Pancreas (tissue), 10 donors: ENCODE results near the gene FH. TPM values are rescaled to one million over a fixed set of nuclear protein-coding genes. Genes with fewer than 3 reads are reported as not detected.

Experiments used
- ATAC-seq, 4 donors: fragments of 200-7000 bp; cut with Tn5 transposase; one replicate each; pipeline versions ENCODE4 v1.8.0 to v1.9.1; 2020; ENCODE audit warnings: mild to moderate bottlenecking in 4 of 4, moderate library complexity in 4 of 4
- DNase-seq, 6 donors: peaks; one replicate each; pipeline ENCODE4 v3.0.0-alpha.2; 2020
- FAIRE-seq: peaks from 2 replicates; lab custom pipeline; 2012; peaks lifted over from hg19 to GRCh38; lab: Jason Lieb, UNC
- H3K27ac ChIP-seq, 4 donors: fragments of 200-600 bp; sonication (generic); 1 replicate in 3 of 4; 2 replicates in 1 of 4; pipeline versions ENCODE4 v1.5.0 to v1.8.0; 2020
- H3K27me3 ChIP-seq, 4 donors: fragments of 200-600 bp; one replicate each; pipeline ENCODE4 v1.8.0; 2021
- H3K36me3 ChIP-seq, 3 donors: fragments of 200-600 bp; sonication (generic) in 1 of 3; one replicate each; pipeline versions ENCODE4 v1.5.0 to v1.8.0; 2020 to 2021
- H3K4me1 ChIP-seq, 3 donors: fragments of 200-600 bp; one replicate each; pipeline ENCODE4 v1.8.0; 2021
- H3K4me3 ChIP-seq, 4 donors: fragments of 200-600 bp; sonication (generic) in 2 of 4; one replicate each; pipeline versions ENCODE4 v1.5.0 to v1.8.0; 2020 to 2021
- H3K9me3 ChIP-seq, 4 donors: fragments of 200-600 bp; one replicate each; pipeline ENCODE4 v1.8.0; 2021
- WGBS, 2 donors: extraction: QIAGEN DNeasy Blood & Tissue Kit; methylation state at CpG; one replicate each; pipeline ENCODE4 v1.1.7; 2013; 5-methylcytosine and 5-hydroxymethylcytosine counted together
- intact Hi-C, 3 donors: fragments of 100-400 bp; cut with DNase I; formaldehyde crosslinking; loops; one replicate each; pipeline versions ENCODE4 v1.11.1 to v1.14.2; 2022
- polyA plus RNA-seq, 2 donors: library from polyadenylated mRNA; stranded (reverse); fragments of 200-250 nt; gene quantifications; one replicate each; pipeline ENCODE4 v1.2.3, GENCODE V29; 2013
- total RNA-seq, 6 donors: library from RNA; stranded (reverse); fragmentation: NEBNext Ultra II Directional in 4 of 6; extraction: Animal tissue kit (Norgen Biotek cat#: 25700) in 4 of 6; gene quantifications; one replicate each; pipeline versions ENCODE4 v1.2.1 to v1.2.4, GENCODE V29; 2021 to 2023
- TF ChIP-seq, protein P1 (sequence below), 4 donors: fragments of 200-600 bp; sonication (generic) in 3 of 4; IDR thresholded peaks; one replicate each; pipeline versions ENCODE4 v1.5.0 to v1.8.0; 2021; ENCODE audit warnings: antibody characterized with exemption in 4 of 4
- donor health status: healthy with polysubstance abuse.
- donor health status: DM: no; HTN: no; CAD: no; lungs with moderate emphysema.
- donor health status: DM: no; HTN: no; CAD: no.
- donor health status: control.
- donor health status: control.
- donor health status: Bipolar disorder and iron deficiency.
- donor health status: DM: yes; HTN: yes; CAD: no.
- donor health status: DM: no; HTN: no; CAD: no.
- donor health status: DM: no; HTN: no; CAD: no.
- donor health status: DM: yes; HTN: yes; CAD: no.

Gene FH
- total and polyA plus RNA-seq, 8 donors: 15.1 to 33.5 (median 23.3) TPM

DNA sequence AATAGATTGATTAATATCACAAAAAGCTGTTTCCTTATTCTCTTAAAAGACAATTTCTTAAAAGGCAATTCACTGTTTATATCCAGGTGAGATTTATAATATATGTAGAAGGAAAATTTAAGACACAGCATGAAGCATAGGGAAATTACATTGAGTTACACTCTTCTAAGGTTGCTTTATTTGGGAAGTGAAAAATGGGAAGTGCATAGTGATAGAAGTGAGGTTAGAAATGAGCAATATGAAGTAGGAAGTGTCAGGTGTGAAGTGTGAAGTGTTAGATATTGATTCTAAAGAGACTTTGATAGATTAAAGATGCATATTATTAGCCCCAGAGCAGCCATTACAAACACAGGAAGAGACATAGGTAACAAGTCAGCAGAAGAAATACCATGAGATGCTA is 40.3 kb downstream of the FH start:
- TF ChIP-seq, protein P1, sequence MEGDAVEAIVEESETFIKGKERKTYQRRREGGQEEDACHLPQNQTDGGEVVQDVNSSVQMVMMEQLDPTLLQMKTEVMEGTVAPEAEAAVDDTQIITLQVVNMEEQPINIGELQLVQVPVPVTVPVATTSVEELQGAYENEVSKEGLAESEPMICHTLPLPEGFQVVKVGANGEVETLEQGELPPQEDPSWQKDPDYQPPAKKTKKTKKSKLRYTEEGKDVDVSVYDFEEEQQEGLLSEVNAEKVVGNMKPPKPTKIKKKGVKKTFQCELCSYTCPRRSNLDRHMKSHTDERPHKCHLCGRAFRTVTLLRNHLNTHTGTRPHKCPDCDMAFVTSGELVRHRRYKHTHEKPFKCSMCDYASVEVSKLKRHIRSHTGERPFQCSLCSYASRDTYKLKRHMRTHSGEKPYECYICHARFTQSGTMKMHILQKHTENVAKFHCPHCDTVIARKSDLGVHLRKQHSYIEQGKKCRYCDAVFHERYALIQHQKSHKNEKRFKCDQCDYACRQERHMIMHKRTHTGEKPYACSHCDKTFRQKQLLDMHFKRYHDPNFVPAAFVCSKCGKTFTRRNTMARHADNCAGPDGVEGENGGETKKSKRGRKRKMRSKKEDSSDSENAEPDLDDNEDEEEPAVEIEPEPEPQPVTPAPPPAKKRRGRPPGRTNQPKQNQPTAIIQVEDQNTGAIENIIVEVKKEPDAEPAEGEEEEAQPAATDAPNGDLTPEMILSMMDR (IDR thresholded peaks at IDR 0.05): no peak
- Histone ChIP-seq H3K4me1 (no peaks in the 10 kb centered on the region), H3K9me3 (no peaks in the 10 kb centered on the region), H3K36me3 (no peaks in the 10 kb centered on the region), H3K4me3 (no peak overlapping the region), H3K27ac (no peak overlapping the region), H3K27me3 (no peaks in the 10 kb centered on the region)
- DNase-seq: no peak
- ATAC-seq: no peak
- intact Hi-C loops: no loop called here
- FAIRE-seq: no peak

DNA sequence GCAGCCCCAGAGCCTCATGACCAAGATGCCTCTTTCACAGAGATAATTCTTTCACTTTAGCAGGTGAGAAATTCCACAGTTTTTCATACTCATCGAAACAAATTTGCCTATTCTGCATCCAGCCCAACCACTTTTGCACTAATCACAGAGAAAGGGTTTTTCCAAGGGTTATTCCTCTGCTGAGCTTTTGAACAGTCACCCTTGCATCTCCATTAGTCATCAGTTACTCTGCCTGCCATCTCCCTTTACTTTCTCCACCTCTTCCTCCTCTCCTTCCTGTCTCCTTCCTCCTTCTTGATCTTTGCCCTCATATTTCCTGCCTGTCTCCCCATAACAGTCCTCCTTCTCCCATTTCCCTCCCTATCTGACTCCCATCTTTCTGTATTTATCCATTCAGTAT is 43.9 kb downstream of the FH start:
- TF ChIP-seq, protein P1 (IDR thresholded peaks at IDR 0.05): no peak
- H3K27me3 ChIP-seq: no peaks in the 10 kb centered on the region
- 66 to 69% methylated on average over 1 of the region's 1 CpG for WGBS, 2 donors
- no peak overlapping the region for H3K4me3 ChIP-seq
- no peaks in the 10 kb centered on the region for H3K9me3 ChIP-seq
- ATAC-seq: no peak
- intact Hi-C loops: no loop called here
- H3K4me1 ChIP-seq: no peaks in the 10 kb centered on the region
- no peaks in the 10 kb centered on the region for H3K36me3 ChIP-seq
- FAIRE-seq: no peak
- no peak overlapping the region for H3K27ac ChIP-seq
- no peak for DNase-seq

DNA sequence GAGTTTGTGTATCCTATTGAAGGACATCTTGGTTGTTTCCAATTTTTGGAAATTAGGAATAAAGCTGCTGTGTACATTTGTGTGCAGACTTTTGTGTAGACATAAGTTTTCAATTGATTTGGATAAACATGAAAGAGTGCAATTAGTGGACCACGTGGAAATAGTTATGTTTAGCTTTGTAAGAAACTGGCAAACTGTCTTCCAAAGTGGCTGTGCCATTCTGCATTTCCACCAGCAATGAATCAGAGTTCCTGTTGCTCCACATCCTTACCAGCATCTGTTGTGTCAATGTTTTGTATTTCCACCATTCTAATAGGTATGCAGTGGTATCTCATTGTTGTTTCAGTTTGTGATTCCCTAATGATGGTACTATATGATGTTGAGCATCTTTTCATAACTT is 46.5 kb downstream of the FH start:
- ATAC-seq (no peak), FAIRE-seq (no peak), DNase-seq (no peak)
- TF ChIP-seq, protein P1 (IDR thresholded peaks at IDR 0.05): no peak
- Histone ChIP-seq H3K9me3 (no peaks in the 10 kb centered on the region), H3K4me1 (no peaks in the 10 kb centered on the region), H3K36me3 (no peaks in the 10 kb centered on the region), H3K27me3 (no peaks in the 10 kb centered on the region), H3K4me3 (no peak overlapping the region), H3K27ac (no peak overlapping the region)
- 19 to 40% methylated on average over 1 of the region's 1 CpG for WGBS, 2 donors
- intact Hi-C loops: no loop called here

DNA sequence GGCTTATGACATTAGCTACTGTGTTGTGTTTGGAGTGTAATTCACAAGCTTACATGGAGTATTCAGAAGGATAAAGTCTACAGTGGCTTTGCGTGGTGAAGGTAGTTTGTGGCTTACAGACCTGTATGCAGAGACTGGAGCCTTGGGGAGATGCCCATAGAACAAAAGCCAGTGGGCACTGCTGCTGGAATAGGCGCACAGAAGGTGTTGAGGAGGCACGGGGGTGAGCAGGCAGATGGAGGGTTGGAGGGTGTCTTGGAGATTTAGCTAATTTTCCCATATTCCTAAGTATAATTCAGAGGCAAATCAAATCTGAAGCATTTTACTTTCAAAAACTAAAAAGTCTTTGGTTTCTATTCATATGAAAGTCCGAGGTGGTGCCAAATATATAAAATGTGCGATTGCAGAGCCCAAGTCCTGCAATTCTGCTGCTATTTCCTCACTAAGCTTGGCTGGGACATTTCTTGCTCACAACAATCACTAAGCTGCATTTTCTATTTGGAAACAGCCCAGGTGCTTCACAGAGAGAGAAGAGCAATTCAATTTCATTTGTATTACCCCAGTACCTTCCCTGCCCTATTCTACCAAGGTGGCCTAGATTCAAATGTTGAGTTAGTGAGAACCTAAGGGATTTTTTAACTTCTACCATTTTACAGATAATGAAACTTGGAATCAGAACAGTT is 48.5 kb downstream of the FH start:
- no peak for FAIRE-seq
- no peak for ATAC-seq
- Histone ChIP-seq H3K9me3 (no peaks in the 10 kb centered on the region), H3K4me1 (no peaks in the 10 kb centered on the region), H3K27ac (no peak overlapping the region), H3K4me3 (no peak overlapping the region), H3K27me3 (no peaks in the 10 kb centered on the region), H3K36me3 (no peaks in the 10 kb centered on the region)
- TF ChIP-seq, protein P1 (IDR thresholded peaks at IDR 0.05): no peak
- WGBS, 2 donors: 76 to 87% methylated on average over 5 of the region's 5 CpGs
- intact Hi-C loops: no loop called here
- DNase-seq: no peak

DNA sequence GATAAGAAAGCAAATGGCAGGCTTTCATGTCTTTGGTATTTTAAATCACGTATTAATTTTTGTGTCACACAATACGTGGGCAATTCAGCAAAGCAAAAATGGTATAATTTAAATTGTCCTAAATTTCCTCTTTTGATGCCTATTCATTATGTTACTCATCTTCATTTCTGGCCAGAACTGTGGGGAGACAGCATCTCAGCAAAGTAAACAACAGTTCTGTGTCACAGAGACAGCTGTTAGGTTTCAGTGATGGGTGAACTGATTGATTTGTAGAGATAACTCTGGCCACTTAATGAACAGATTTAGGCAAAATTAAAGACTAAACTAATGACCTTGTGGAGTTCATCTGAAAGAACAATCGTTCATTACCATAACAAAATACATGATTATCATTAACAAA is 49.2 kb downstream of the FH start:
- DNase-seq (no peak), ATAC-seq (no peak), FAIRE-seq (no peak)
- intact Hi-C loops: no loop called here
- 60 to 72% methylated on average over 3 of the region's 3 CpGs for WGBS, 2 donors
- no peaks in the 10 kb centered on the region for H3K9me3 ChIP-seq
- no peak overlapping the region for H3K27ac ChIP-seq
- H3K4me3 ChIP-seq: no peak overlapping the region
- TF ChIP-seq, protein P1 (IDR thresholded peaks at IDR 0.05): no peak
- no peaks in the 10 kb centered on the region for H3K27me3 ChIP-seq
- H3K4me1 ChIP-seq: no peaks in the 10 kb centered on the region
- H3K36me3 ChIP-seq: no peaks in the 10 kb centered on the region
